SK-MEL-5 (cell line): ENCODE measurements around the gene MUC4. TPM values are rescaled to one million over a fixed set of nuclear protein-coding genes. Genes with fewer than 3 reads are reported as not detected.
"Not testable (repeated sequence)": the region's sequence is repeated elsewhere in the genome, so short reads cannot be mapped to it uniquely, and the experiment has no call there.

Experiments
- DNase-seq: peaks from one replicate; pipeline ENCODE4 v3.0.0-alpha.2; 2016; ENCODE audit warnings: low read depth, low spot score
- in situ Hi-C: cut with HindIII; loops from 2 replicates; pipeline ENCODE4 v1.10.0; 2016; ENCODE audit warnings: low sequenced_read_pairs, high pct_unique_total_duplicates, low pct_unique_long_range_greater_than_20kb
- total RNA-seq: library from RNA; depleted of rRNA; stranded (reverse); fragments of >200 nt; shearing (Covaris generic); gene quantifications from 2 replicates; pipeline ENCODE4 v1.2.3, GENCODE V29; 2014

MUC4 gene
- total RNA-seq, 1 experiment from 2014 or later: not detected

GRCh38 chr3:195818301-195818700 lies 6.6 kb upstream of the MUC4 start:
- DNase-seq: no peak
- in situ Hi-C loops: no loop called here

GRCh38 chr3:195817578-195818135 lies 5.9 kb upstream of the MUC4 start:
- in situ Hi-C loops: no loop called here
- no peak for DNase-seq

GRCh38 chr3:195816276-195816913 lies 4.7 kb upstream of the MUC4 start:
- in situ Hi-C loops, DNase-seq: not testable (repeated sequence)

GRCh38 chr3:195815169-195815771 lies 3.5 kb upstream of the MUC4 start:
- in situ Hi-C loops: no loop called here
- DNase-seq: no peak

GRCh38 chr3:195813916-195814640 lies 2.3 kb upstream of the MUC4 start:
- in situ Hi-C loops: no loop called here
- DNase-seq: no peak

- in situ Hi-C loops: no loop called here
- no peak for DNase-seq
Observed at GRCh38 chr3:195812366-195812765, 637 bp upstream of the MUC4 start.

GRCh38 chr3:195810455-195810845 lies 1.3 kb downstream of the MUC4 start:
- no peak for DNase-seq
- in situ Hi-C loops: no loop called here

- DNase-seq: no peak
- in situ Hi-C loops: no loop called here
Observed at GRCh38 chr3:195809796-195810454, 1.8 kb downstream of the MUC4 start.

GRCh38 chr3:195809291-195809785 lies 2.4 kb downstream of the MUC4 start:
- no peak for DNase-seq
- in situ Hi-C loops: no loop called here

- no peak for DNase-seq
- in situ Hi-C loops: no loop called here
Observed at GRCh38 chr3:195808741-195809290, 2.9 kb downstream of the MUC4 start.

GRCh38 chr3:195807681-195808121 lies 4.0 kb downstream of the MUC4 start:
- DNase-seq: no peak
- in situ Hi-C loops: no loop called here

- in situ Hi-C loops: no loop called here
- no peak for DNase-seq
Observed at GRCh38 chr3:195806916-195807231, 4.9 kb downstream of the MUC4 start.

GRCh38 chr3:195806211-195806915 lies 5.4 kb downstream of the MUC4 start:
- in situ Hi-C loops: no loop called here
- no peak for DNase-seq

GRCh38 chr3:195805588-195805987 lies 6.1 kb downstream of the MUC4 start:
- in situ Hi-C loops, DNase-seq: not testable (repeated sequence)

GRCh38 chr3:195805181-195805580 lies 6.5 kb downstream of the MUC4 start:
- no peak for DNase-seq
- in situ Hi-C loops: no loop called here

GRCh38 chr3:195803289-195803908 lies 8.3 kb downstream of the MUC4 start:
- DNase-seq: no peak
- in situ Hi-C loops: no loop called here

GRCh38 chr3:195802795-195803194 lies 8.9 kb downstream of the MUC4 start:
- in situ Hi-C loops: no loop called here
- no peak for DNase-seq
